DOHH2 (cell line): Measurements from ENCODE around the gene RAD51B.
A peak's percentile ranks its signal among the peaks of the same experiment; 100 is the strongest.

Experiments
- EZH2phosphoT487 ChIP-seq: fragments of 200-600 bp; sonication (generic); IDR thresholded peaks from 2 replicates; pipeline ENCODE4 v1.6.1; 2017; ENCODE audit warnings: borderline replicate concordance, mild to moderate bottlenecking, antibody characterized with exemption, low read length, moderate library complexity, mixed read lengths
- TF ChIP-seq, protein P1 (sequence below): fragments of 200-600 bp; sonication (generic); IDR thresholded peaks from one replicate; pipeline ENCODE4 v1.5.1; 2014; ENCODE audit warnings: antibody characterized with exemption, mild to moderate bottlenecking, low read depth, low read length; ENCODE audit not compliant: poor library complexity, severe bottlenecking

DNA sequence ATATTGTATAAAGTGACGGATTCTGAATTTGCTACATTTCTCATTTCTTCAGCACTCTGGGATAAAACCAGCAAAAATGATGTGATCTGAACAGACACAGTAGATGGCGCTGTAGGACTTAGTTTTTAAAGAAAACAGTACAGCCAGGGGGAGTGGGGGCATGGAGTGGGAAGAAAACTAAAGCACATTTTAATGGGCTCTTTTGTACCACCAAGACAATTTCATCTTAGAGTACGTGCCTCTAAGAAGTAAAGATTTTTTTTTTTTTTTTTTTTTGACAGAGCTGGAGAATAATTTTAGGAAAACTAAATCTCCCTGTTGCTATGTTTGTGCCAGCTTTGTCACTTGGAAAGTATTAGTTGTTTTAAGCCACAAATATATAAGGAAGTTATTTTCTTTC, 124.4 kb downstream of the RAD51B start:
- TF ChIP-seq, protein P1, sequence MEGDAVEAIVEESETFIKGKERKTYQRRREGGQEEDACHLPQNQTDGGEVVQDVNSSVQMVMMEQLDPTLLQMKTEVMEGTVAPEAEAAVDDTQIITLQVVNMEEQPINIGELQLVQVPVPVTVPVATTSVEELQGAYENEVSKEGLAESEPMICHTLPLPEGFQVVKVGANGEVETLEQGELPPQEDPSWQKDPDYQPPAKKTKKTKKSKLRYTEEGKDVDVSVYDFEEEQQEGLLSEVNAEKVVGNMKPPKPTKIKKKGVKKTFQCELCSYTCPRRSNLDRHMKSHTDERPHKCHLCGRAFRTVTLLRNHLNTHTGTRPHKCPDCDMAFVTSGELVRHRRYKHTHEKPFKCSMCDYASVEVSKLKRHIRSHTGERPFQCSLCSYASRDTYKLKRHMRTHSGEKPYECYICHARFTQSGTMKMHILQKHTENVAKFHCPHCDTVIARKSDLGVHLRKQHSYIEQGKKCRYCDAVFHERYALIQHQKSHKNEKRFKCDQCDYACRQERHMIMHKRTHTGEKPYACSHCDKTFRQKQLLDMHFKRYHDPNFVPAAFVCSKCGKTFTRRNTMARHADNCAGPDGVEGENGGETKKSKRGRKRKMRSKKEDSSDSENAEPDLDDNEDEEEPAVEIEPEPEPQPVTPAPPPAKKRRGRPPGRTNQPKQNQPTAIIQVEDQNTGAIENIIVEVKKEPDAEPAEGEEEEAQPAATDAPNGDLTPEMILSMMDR = peak; percentile 77
- no peak for TF ChIP-seq EZH2phosphoT487
